ENCODE results near the gene ASXL3.

GRCh38 chr18:33538418-33539042 lies 39.5 kb upstream of the ASXL3 start:
- TF ChIP-seq JUN (IDR thresholded peaks at IDR 0.05; ENCODE audit: borderline replicate concordance, insufficient read depth, insufficient read length, low read depth) (no peak), POLR2AphosphoS5 (IDR thresholded peaks at IDR 0.05; ENCODE audit: insufficient read depth, low read depth, low read length) (no peak), CTCF (IDR thresholded peaks at IDR 0.05; ENCODE audit: extremely low read depth in 1 of 2, insufficient read depth in 1 of 2, low read depth in 1 of 2, low read length in 2 of 2) (no peak), EZH2 (IDR thresholded peaks at IDR 0.05; ENCODE audit: borderline replicate concordance, low read depth, low read length, severe bottlenecking) (no peak), GATA2 (IDR thresholded peaks at IDR 0.05; ENCODE audit: insufficient read depth, insufficient read length, low read depth, low read length) (no peak), POLR2A (IDR thresholded peaks at IDR 0.05; ENCODE audit: low read depth, low read length) (no peak), MYC (IDR thresholded peaks at IDR 0.05; ENCODE audit: low read depth, low read length) (no peak), MAX (IDR thresholded peaks at IDR 0.05; ENCODE audit: insufficient read depth, insufficient read length) (no peak)
